Testis (tissue), 3 donors: Measurements from ENCODE around the gene BGN. TPM values are rescaled to one million over a fixed set of nuclear protein-coding genes. Genes with fewer than 3 reads are reported as not detected.

Source experiments
- DNase-seq: peaks from one replicate; pipeline ENCODE4 v3.0.0-alpha.2; 2019
- H3K27ac ChIP-seq, 2 donors: fragments of 200-600 bp; sonication (generic); one replicate each; pipeline ENCODE4 v1.5.1; 2019
- H3K27me3 ChIP-seq: fragments of 200-600 bp; sonication (generic); one replicate; pipeline ENCODE4 v1.5.1; 2019
- H3K36me3 ChIP-seq: fragments of 200-600 bp; sonication (generic); one replicate; pipeline ENCODE4 v1.5.1; 2017; ENCODE audit warnings: low read depth; ENCODE audit errors: missing control alignments
- H3K4me1 ChIP-seq: fragments of 200-600 bp; sonication (generic); one replicate; pipeline ENCODE4 v1.5.1; 2019
- H3K4me3 ChIP-seq, 2 donors: fragments of 200-600 bp; sonication (generic); one replicate each; pipeline ENCODE4 v1.5.1; 2017 to 2019
- H3K9me3 ChIP-seq: fragments of 200-600 bp; sonication (generic); one replicate; pipeline ENCODE4 v1.5.1; 2017
- CTCF ChIP-seq, 3 experiments: fragments of 450-650 bp in 2 of 3; fragments of 200-600 bp in 1 of 3; sonication (generic) in 1 of 3; IDR thresholded peaks; one replicate each; pipeline ENCODE4 v1.5.1; 2016 to 2019; ENCODE audit warnings: antibody characterized with exemption in 3 of 3, mild to moderate bottlenecking in 2 of 3, moderate library complexity in 1 of 3
- POLR2A ChIP-seq: fragments of 450-650 bp; IDR thresholded peaks from one replicate; pipeline ENCODE4 v1.6.1; 2017; ENCODE audit warnings: antibody characterized with exemption, mild to moderate bottlenecking, moderate library complexity
- WGBS, 2 donors: methylation state at CpG; one replicate each; pipeline ENCODE4 v1.1.5; 2018; 5-methylcytosine and 5-hydroxymethylcytosine counted together
- intact Hi-C: fragments of 100-400 bp; cut with DNase I; formaldehyde crosslinking; loops from one replicate; pipeline ENCODE4 v1.15.1; 2023; ENCODE audit warnings: low total_unique reads
- polyA plus RNA-seq: library from polyadenylated mRNA; stranded (reverse); fragments of 350-450 nt; fragmentation: Illumina TruSeq; extraction: RNeasy Lipid Tissue Mini Kit (QIAGEN cat#74804); gene quantifications from one replicate; pipeline ENCODE4 v1.2.3, GENCODE V29; 2014; ENCODE audit warnings: low read depth, low replicate concordance; ENCODE audit not compliant: insufficient read depth
- total RNA-seq, 2 donors: library from RNA; depleted of rRNA; stranded (reverse); fragments of >200 nt; gene quantifications; one replicate each; pipeline ENCODE4 v1.2.3, GENCODE V29; 2016

Gene BGN
- total and polyA plus RNA-seq, 3 donors from 2014 or later: 42.3 to 174 (median 76.5) TPM

DNA sequence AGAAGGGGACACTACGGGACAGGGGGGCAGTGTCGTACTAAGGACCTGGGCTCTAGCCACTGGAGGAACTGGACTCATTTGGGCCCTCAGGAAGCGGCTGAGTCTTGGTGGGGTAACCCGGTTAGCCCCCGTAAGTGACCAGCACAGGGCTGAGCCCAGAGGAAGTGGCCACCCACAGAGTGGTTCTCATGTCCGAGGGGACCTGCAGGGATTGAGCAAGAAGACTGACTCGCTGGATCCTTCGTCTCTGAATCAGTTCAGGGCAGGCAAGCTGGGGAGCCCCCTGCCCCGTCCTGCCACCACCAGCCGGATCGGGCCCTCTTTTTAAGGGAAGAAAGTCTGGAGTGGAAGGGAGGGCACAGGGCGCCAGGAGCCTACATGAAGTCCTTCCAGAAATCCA is 719 bp upstream of the BGN start:
- no peak for TF ChIP-seq POLR2A
- no peak for TF ChIP-seq CTCF (IDR thresholded peaks at IDR 0.05)
- H3K27ac ChIP-seq: peak overlapping the region in 1 of 2 donors; percentile 68
- no peak overlapping the region for H3K4me3 ChIP-seq
- intact Hi-C loops: no loop called here
- H3K4me1 ChIP-seq: no peaks in the 10 kb centered on the region
- WGBS, 2 donors: 50 to 60% methylated on average over 2 to 8 of the region's 12 CpGs
- DNase-seq: no peak
- no peaks in the 10 kb centered on the region for H3K27me3 ChIP-seq
- H3K36me3 ChIP-seq: no peaks in the 10 kb centered on the region
- no peaks in the 10 kb centered on the region for H3K9me3 ChIP-seq

DNA sequence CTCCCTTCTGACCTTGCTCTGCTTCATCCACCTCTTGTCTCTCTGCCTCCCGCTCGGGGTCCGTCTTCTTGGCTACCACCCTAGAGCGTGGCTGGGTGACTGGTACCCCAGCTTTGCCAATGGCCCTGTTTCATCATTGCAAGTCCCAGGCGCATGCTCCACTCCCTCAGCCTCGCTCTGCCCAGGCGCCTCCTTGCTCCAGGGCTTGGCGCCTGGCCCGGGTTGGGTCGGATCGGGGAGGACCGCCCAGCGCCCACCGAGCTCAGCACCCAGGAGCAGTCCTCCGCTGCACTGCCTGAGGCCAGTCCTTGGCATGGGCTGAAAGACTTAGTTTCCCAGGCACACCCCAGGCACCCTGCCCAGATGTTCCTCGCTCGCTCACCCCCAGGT is 577 bp downstream of the BGN start:
- intact Hi-C loops: no loop called here
- H3K4me3 ChIP-seq: peak overlapping the region in 1 of 2 donors; percentile 7
- peaks cover 3% of the 10 kb centered on the region for H3K4me1 ChIP-seq
- no peak for DNase-seq
- no peaks in the 10 kb centered on the region for H3K9me3 ChIP-seq
- peak overlapping the region in 1 of 2 donors; percentile 68 for H3K27ac ChIP-seq
- no peaks in the 10 kb centered on the region for H3K36me3 ChIP-seq
- TF ChIP-seq CTCF (IDR thresholded peaks at IDR 0.05): no peak
- no peak for TF ChIP-seq POLR2A
- no peaks in the 10 kb centered on the region for H3K27me3 ChIP-seq
- 9 to 35% methylated on average over 4 to 12 of the region's 17 CpGs for WGBS, 2 donors

GRCh38 chrX:153495903-153496589 is 1.3 kb downstream of the BGN start:
- Histone ChIP-seq H3K9me3 (no peaks in the 10 kb centered on the region), H3K27ac (peak overlapping the region in 1 of 2 donors; percentile 68), H3K4me1 (peaks cover 3% of the 10 kb centered on the region), H3K27me3 (no peaks in the 10 kb centered on the region), H3K36me3 (no peaks in the 10 kb centered on the region), H3K4me3 (peak overlapping the region in 1 of 2 donors; percentile 7)
- 30 to 77% methylated on average over 2 to 11 of the region's 18 CpGs for WGBS, 2 donors
- intact Hi-C loops: no loop called here
- no peak for DNase-seq
- TF ChIP-seq POLR2A (no peak), CTCF (IDR thresholded peaks at IDR 0.05) (no peak)

DNA sequence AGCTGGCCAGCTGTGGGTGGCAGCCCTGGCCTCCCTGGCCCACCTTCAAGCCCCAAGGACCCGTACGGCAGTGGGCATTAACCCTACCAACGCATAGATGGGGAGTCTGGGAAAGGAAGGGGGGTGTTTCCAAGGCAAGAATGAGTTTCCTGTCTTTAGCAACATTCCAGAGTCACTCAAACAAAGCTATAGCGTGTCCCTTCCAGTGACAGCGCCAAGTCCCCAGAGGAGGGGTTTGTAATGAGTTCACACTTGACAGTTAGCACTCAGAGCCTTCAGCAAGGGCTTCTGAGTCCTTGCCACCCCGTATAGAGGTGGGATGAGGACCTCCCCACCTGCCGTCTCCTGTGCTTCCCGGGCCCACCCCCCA is 1.8 kb downstream of the BGN start:
- 55 to 78% methylated on average over 5 to 8 of the region's 8 CpGs for WGBS, 2 donors
- no peaks in the 10 kb centered on the region for H3K9me3 ChIP-seq
- TF ChIP-seq CTCF (IDR thresholded peaks at IDR 0.05): no peak
- no peak for TF ChIP-seq POLR2A
- no peak overlapping the region for H3K4me3 ChIP-seq
- peaks cover 3% of the 10 kb centered on the region for H3K4me1 ChIP-seq
- intact Hi-C loops: no loop called here
- no peak for DNase-seq
- no peaks in the 10 kb centered on the region for H3K27me3 ChIP-seq
- no peak overlapping the region for H3K27ac ChIP-seq
- H3K36me3 ChIP-seq: no peaks in the 10 kb centered on the region

- Histone ChIP-seq H3K4me3 (no peak overlapping the region), H3K9me3 (no peaks in the 10 kb centered on the region), H3K27me3 (no peaks in the 10 kb centered on the region), H3K36me3 (no peaks in the 10 kb centered on the region), H3K27ac (no peak overlapping the region), H3K4me1 (peaks cover 3% of the 10 kb centered on the region)
- WGBS, 2 donors: 83% methylated on average over 1 of the region's 7 CpGs; no CpG with 5 or more reads in 1 of the 2 donors
- intact Hi-C loops: no loop called here
- no peak for DNase-seq
- no peak for TF ChIP-seq CTCF (IDR thresholded peaks at IDR 0.05)
- no peak for TF ChIP-seq POLR2A
Observed at GRCh38 chrX:153498453-153498852, 3.7 kb downstream of the BGN start.
